PC-9 (cell line): ENCODE data around the gene SERPINE2. TPM values are rescaled to one million over a fixed set of nuclear protein-coding genes. Genes with fewer than 3 reads are reported as not detected.

Source experiments
- BruUV-seq: library from RNA; stranded (reverse); fragments of 400-500 nt; replicated peaks from 2 replicates; lab custom pipeline; 2021; lab: Mats Ljungman, UMichigan
- CTCF ChIA-PET: fragments of 300-600 bp; sonication (Branson Sonifier 250); formaldehyde crosslinking; loops from one replicate; lab custom pipeline; 2022; ENCODE audit warnings: antibody characterized with exemption; lab: Charles Lee
- POLR2A ChIA-PET: fragments of 300-600 bp; sonication (Branson Sonifier 250); formaldehyde crosslinking; loops from one replicate; lab custom pipeline; 2022; ENCODE audit warnings: antibody characterized with exemption; ENCODE audit not compliant: unreplicated experiment; lab: Charles Lee
- DNase-seq, 2 experiments: peaks; one replicate each; pipeline versions ENCODE4 v3.0.0 to v3.0.0-alpha.2; 2015 to 2022; ENCODE audit warnings: mixed read lengths in 1 of 2
- H2AFZ ChIP-seq: fragments of 200-600 bp; sonication (generic); 2 replicates; pipeline ENCODE4 v1.8.1; 2017; ENCODE audit warnings: antibody characterized with exemption
- H3F3A ChIP-seq: fragments of 200-600 bp; sonication (generic); 2 replicates; pipeline ENCODE4 v1.8.1; 2017; ENCODE audit warnings: antibody characterized with exemption, mild to moderate bottlenecking, low read depth; ENCODE audit not compliant: insufficient read depth
- H3K27ac ChIP-seq: fragments of 200-600 bp; sonication (generic); 2 replicates; pipeline ENCODE4 v1.6.1; 2016; ENCODE audit warnings: mixed run types
- H3K27me3 ChIP-seq: fragments of 200-600 bp; sonication (generic); 2 replicates; pipeline ENCODE4 v1.6.1; 2016; ENCODE audit warnings: low read depth, mixed run types; ENCODE audit not compliant: insufficient read depth
- H3K36me3 ChIP-seq: fragments of 200-600 bp; sonication (generic); 2 replicates; pipeline ENCODE4 v1.6.1; 2016; ENCODE audit warnings: low read depth, mixed run types
- H3K4me1 ChIP-seq: fragments of 200-600 bp; sonication (generic); replicated peaks from 2 replicates; pipeline ENCODE4 v1.6.1; 2016; ENCODE audit warnings: mixed run types; ENCODE audit not compliant: insufficient read depth
- H3K4me2 ChIP-seq: fragments of 200-600 bp; sonication (generic); 2 replicates; pipeline ENCODE4 v1.6.1; 2017; ENCODE audit warnings: mixed run types
- H3K4me3 ChIP-seq: fragments of 200-600 bp; sonication (generic); 2 replicates; pipeline ENCODE4 v1.6.1; 2016; ENCODE audit warnings: mixed run types
- H3K79me2 ChIP-seq: fragments of 200-600 bp; sonication (generic); 2 replicates; pipeline ENCODE4 v1.6.1; 2017; ENCODE audit warnings: low read depth, mixed run types
- H3K9me2 ChIP-seq: fragments of 200-600 bp; sonication (generic); 2 replicates; pipeline ENCODE4 v1.8.1; 2017; ENCODE audit warnings: mild to moderate bottlenecking; ENCODE audit not compliant: insufficient read depth
- H3K9me3 ChIP-seq: fragments of 200-600 bp; sonication (generic); 2 replicates; pipeline ENCODE4 v1.8.1; 2016; ENCODE audit warnings: low read depth; ENCODE audit not compliant: insufficient read depth
- H4K20me1 ChIP-seq: fragments of 200-600 bp; sonication (generic); 2 replicates; pipeline ENCODE4 v1.8.1; 2017; ENCODE audit not compliant: insufficient read depth
- CTCF ChIP-seq: fragments of 200-600 bp; sonication (generic); conservative IDR thresholded peaks from 2 replicates; pipeline ENCODE4 v1.6.1; 2017; ENCODE audit warnings: mixed run types, antibody characterized with exemption, mild to moderate bottlenecking, moderate library complexity
- EZH2 ChIP-seq: fragments of 200-600 bp; sonication (generic); IDR thresholded peaks from 2 replicates; pipeline ENCODE4 v1.8.0; 2017; ENCODE audit warnings: antibody characterized with exemption, low read depth
- intact Hi-C: fragments of 100-400 bp; cut with micrococcal nuclease; formaldehyde crosslinking; loops from one replicate; pipeline ENCODE4 v1.10.0; 2022; ENCODE audit not compliant: unreplicated experiment
- total RNA-seq: library from RNA; stranded (reverse); gene quantifications from 2 replicates; pipeline ENCODE4 v1.2.3, GENCODE V29; 2021

The SERPINE2 gene
- total RNA-seq, 1 experiment from 2014 or later, result 110 TPM

- peaks cover 9% of the 10 kb centered on the region for H4K20me1 ChIP-seq
- no peaks in the 10 kb centered on the region for H3K27me3 ChIP-seq
- TF ChIP-seq EZH2 (no peak), CTCF (no peak)
- DNase-seq, result no peak
- H3K36me3 ChIP-seq, result no peaks in the 10 kb centered on the region
- intact Hi-C loops, result no loop called here
- H3K27ac ChIP-seq, result no peak overlapping the region
- no peaks in the 10 kb centered on the region for H3K9me2 ChIP-seq
- H3K79me2 ChIP-seq, result peaks cover 9% of the 10 kb centered on the region
- BruUV-seq, result no TSS peak
- peaks cover 18% of the 10 kb centered on the region for H3F3A ChIP-seq
- POLR2A ChIA-PET, result interaction anchor here (0.6 kb wide), 1 partner anchor 20 kb away, joined by 11 read pairs; no protein-coding TSS in a partner anchor
- H3K4me1 ChIP-seq, result peaks cover 12% of the 10 kb centered on the region
- H3K9me3 ChIP-seq, result no peaks in the 10 kb centered on the region
- no peak overlapping the region for H3K4me2 ChIP-seq
- H2AFZ ChIP-seq, result no peak overlapping the region
- CTCF ChIA-PET, result no interaction called here
- no peak overlapping the region for H3K4me3 ChIP-seq
Measured at GRCh38 chr2:224042191-224042696, 3.2 kb upstream of the SERPINE2 start.

- Histone ChIP-seq H3K27ac (no peak overlapping the region), H3K36me3 (no peaks in the 10 kb centered on the region), H3K9me2 (no peaks in the 10 kb centered on the region), H3K79me2 (peaks cover 15% of the 10 kb centered on the region), H4K20me1 (peaks cover 16% of the 10 kb centered on the region), H3F3A (peaks cover 18% of the 10 kb centered on the region), H3K9me3 (no peaks in the 10 kb centered on the region), H3K4me2 (no peak overlapping the region), H2AFZ (no peak overlapping the region), H3K4me1 (peaks cover 19% of the 10 kb centered on the region), H3K27me3 (no peaks in the 10 kb centered on the region), H3K4me3 (no peak overlapping the region)
- ChIA-PET POLR2A (no interaction called here), CTCF (no interaction called here)
- no peak for DNase-seq
- TF ChIP-seq EZH2 (no peak), CTCF (no peak)
- intact Hi-C loops, result no loop called here
- no TSS peak for BruUV-seq
Measured at GRCh38 chr2:224041554-224041953, 2.5 kb upstream of the SERPINE2 start.

GRCh38 chr2:224040753-224041152 lies 1.7 kb upstream of the SERPINE2 start:
- BruUV-seq, result no TSS peak
- TF ChIP-seq EZH2, result no peak
- no peak for TF ChIP-seq CTCF
- Histone ChIP-seq H3K9me2 (no peaks in the 10 kb centered on the region), H3K36me3 (no peaks in the 10 kb centered on the region), H3K27me3 (no peaks in the 10 kb centered on the region), H3K9me3 (no peaks in the 10 kb centered on the region), H4K20me1 (peaks cover 16% of the 10 kb centered on the region), H3K27ac (no peak overlapping the region), H3K4me3 (no peak overlapping the region), H3K4me1 (peaks cover 20% of the 10 kb centered on the region), H3F3A (peaks cover 18% of the 10 kb centered on the region), H3K4me2 (no peak overlapping the region), H3K79me2 (peaks cover 22% of the 10 kb centered on the region), H2AFZ (no peak overlapping the region)
- ChIA-PET CTCF (interaction anchor here (2.5 kb wide), 1 partner anchor 244 kb away, joined by 9 read pairs; no protein-coding TSS in a partner anchor), POLR2A (no interaction called here)
- intact Hi-C loops, result no loop called here
- DNase-seq, result no peak
